Measurements from ENCODE around the gene MCRIP2.
A peak's percentile ranks its signal among the peaks of the same experiment; 100 is the strongest.

MCRIP2 gene

GRCh38 chr16:670485-671352, 29.1 kb downstream of the MCRIP2 start:
- no peak for DNase-seq (ENCODE audit: low read depth)

DNA sequence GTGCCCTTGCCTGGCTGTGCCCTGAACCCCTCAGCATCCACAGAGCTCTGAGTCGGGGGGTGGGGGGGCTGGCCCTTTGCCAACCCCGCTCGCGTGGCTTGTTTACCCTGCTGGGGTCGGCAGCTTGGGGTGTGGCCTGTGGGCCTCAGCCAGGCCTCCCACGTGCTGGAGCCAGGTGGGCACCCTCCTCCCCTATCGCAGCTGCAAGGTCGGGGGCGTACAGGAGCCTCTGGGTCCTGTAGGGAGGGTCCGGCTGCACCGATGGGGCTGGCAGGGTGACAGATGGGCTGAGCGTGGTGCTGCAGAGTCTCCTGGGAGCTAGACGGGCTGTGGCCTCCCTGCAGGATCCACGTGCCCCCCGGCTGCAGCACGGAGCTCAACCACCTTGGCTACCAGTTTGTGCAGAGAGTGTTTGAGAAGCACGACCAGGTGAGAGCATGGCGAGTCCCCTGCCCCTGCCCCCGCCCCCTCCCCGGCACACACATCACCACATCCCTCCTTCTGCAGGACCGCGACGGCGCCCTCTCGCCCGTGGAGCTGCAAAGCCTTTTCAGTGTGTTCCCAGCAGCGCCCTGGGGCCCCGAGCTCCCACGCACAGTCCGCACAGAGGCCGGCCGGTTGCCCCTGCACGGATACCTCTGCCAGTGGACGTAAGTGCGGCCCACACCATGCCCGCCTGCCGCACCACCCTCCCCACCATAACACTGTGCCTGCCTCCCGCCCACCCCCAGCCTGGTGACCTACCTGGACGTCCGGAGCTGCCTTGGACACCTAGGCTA, 29.9 kb downstream of the MCRIP2 start:
- no peak for DNase-seq (ENCODE audit: low read depth)

DNA sequence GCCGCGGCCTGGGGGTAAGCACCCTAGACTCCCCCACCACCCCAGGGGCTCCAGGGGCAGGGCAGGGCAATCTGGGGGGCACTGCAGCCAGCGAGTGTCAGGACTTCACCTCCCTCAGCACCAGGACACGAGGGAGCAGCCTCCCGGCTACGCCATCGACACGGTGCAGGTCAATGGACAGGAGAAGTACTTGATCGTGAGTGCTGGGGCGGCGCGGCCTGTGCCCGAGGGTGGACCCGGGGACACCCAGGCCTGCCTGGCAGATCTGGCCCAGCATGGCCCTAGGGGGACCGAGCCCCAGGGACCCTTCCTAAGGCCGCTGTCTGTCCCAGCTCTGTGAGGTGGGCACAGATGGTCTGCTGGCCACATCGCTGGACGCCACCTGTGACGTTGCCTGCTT, 30.7 kb downstream of the MCRIP2 start:
- no peak for DNase-seq (ENCODE audit: low read depth)

- DNase-seq (ENCODE audit: low read depth) = no peak
Observed at GRCh38 chr16:672851-673250, 31.2 kb downstream of the MCRIP2 start.

DNA sequence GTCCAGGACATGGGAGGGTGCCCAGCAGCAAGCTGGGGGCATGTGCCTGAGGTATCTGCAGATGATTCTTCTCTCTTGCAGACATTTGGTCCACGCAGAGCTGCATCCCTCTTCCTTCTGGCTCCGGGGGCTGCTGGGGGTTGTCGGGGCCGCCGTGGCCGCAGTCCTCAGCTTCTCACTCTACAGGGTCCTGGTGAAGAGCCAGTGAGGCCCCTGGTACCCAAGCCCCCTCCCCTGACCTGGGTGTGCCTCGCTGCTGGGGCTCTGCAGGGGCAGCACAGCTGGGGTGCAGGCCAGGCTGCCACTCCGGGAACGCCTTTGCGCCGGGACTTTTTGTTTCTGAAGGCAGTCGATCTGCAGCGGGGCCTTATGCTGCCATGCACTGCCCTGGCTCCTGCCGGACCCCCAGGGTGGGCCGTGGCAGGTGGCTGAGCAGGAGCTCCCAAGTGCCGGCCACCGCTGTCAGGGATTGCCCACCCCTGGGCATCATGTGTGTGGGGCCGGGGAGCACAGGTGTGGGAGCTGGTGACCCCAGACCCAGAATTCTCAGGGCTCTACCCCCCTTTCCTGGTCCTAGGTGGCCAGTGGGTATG, 31.9 kb downstream of the MCRIP2 start:
- no peak for DNase-seq (ENCODE audit: low read depth)

- no peak for DNase-seq (ENCODE audit: low read depth)
Observed at GRCh38 chr16:674214-674881, 32.7 kb downstream of the MCRIP2 start.

DNA sequence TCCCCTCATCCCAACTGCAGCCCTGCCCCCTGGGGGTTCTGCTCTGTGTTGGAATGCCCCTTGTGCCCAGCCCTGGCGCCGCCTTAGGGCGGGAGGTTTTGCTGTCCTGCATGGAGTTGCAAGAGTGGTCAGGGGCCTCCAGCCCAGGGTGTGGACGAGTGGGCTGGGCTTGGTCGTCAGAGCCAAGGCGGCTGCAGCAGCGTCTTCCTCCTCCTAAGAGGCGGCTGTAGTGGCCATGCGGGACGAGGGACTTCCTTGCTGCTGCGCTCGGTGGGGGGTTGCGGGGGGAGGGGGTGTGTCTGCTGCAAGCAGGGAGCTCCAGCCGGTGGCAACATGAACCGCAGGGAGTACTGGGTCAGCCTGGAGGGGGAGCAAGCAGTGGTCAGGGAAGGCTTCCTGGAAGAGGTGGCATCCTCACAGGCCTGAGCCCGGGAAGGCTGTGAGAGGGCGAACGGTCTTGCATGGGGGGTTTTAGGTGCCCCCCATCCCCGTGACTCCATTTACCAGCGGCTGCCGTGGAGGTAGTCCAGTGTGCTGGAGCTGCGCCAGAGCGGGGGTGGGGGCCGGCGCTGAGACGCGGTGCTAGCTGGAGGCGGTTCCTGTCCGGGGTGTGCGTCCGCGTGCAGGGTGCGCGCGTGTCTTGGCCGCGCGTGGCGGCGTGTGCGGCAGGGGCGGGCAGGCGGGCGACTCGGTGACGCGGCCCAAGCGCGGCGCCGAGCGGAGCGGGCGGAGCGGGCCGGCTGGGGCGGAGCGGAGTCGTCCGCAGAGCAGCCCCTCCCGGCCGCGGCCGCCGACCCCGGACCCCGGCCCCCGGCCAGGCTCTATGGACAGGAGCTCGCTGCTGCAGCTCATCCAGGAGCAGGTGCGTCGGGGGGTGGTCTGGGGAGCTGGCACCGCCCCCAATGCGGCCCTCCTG, 33.6 kb downstream of the MCRIP2 start, which contains the start of gene RHBDL1:
Gene RHBDL1 (plus strand): TSS at position 704 of the 916 bp plus-strand sequence. CDS start 120 bp downstream, at position 824.
- no peak for DNase-seq (ENCODE audit: low read depth)

GRCh38 chr16:675884-676564, 34.4 kb downstream of the MCRIP2 start:
- DNase-seq (ENCODE audit: low read depth) = no peak

DNA sequence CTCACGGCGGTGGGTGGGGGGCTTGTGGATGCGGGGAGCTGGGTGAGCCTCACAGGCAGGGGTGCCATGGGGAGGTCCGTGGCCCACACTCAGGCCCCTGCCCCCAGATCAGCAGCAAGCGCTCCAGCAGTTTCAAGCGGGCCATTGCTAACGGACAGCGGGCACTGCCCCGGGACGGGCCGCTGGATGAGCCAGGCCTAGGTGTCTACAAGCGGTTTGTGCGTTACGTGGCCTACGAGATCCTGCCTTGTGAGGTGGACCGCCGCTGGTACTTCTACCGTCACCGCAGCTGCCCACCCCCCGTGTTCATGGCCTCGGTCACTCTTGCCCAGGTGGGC, 34.9 kb downstream of the MCRIP2 start:
- DNase-seq (ENCODE audit: low read depth) = no peak

DNA sequence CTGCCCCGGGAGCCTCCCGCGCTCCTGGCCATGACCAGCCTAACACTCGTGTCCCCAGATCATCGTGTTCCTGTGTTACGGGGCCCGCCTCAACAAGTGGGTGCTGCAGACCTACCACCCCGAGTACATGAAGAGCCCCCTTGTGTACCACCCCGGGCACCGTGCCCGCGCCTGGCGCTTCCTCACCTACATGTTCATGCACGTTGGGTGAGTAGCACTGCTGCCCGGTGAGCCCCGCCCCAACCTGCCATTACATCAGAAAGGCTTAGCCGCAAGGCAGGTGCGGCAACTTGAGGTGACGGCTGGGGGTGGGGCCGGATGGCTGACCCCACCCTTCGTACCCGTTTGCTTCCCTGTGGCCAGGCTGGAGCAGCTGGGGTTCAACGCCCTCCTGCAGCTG, 35.3 kb downstream of the MCRIP2 start:
- no peak for DNase-seq (ENCODE audit: low read depth)

GRCh38 chr16:677316-678190, 35.9 kb downstream of the MCRIP2 start:
- no peak for DNase-seq (ENCODE audit: low read depth)

- no peak for DNase-seq (ENCODE audit: low read depth)
Observed at GRCh38 chr16:678209-678857, 36.7 kb downstream of the MCRIP2 start.

DNA sequence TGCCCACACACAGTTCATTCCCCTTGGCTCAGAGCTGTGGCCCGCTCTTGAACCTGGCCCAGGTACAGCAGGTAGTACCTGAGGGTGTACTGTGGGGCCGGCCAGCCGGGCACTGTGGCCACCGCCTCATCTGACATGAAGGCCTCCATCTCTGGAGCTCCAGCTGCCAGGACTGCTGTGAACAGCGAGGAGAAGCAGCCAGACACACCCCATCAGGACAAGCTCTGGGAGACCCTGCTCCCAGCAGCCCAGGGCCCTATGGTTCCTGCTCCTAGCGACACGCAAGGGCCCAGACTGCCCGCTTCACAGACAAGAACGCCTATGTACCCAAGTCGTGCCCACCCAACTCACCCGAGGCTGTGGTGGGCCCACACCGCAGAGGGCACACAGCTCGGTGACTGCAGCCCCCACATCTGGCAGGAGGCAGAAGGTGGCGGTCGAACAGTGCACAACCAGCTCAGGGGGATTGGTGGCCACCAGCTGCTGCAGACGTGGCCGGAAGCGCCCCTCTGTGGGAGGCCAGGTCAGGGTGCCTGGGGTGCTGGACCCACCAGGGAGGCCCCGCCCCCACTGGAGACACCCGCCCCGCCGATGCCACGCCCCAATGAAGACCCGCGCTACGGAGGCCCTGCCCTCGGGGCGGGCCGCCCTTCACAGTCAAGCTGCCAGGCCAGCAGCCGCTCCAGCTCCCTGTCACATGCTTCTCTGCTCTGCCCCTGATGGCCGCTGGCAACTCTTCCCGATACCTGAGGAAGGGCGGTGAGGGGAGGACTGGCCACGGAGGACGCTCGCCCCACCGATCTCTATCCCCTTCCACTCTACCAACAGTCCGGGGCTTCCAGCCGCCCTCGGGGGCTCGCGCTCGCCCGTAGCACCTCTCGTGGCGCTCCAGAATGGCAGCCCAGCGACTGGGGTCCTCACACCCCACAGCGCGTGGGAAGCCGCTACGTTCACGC, 37.5 kb downstream of the MCRIP2 start:
- no peak for DNase-seq (ENCODE audit: low read depth)

- peak; percentile 79 for DNase-seq (ENCODE audit: low read depth)
Observed at GRCh38 chr16:679814-680624, 38.4 kb downstream of the MCRIP2 start, which contains the start of gene STUB1. Gene STUB1, plus strand, starts transcription at chr16:680410. Its CDS starts 116 bp downstream, at chr16:680526.

- no peak for DNase-seq (ENCODE audit: low read depth)
Observed at GRCh38 chr16:680625-680945, 39.0 kb downstream of the MCRIP2 start.

DNA sequence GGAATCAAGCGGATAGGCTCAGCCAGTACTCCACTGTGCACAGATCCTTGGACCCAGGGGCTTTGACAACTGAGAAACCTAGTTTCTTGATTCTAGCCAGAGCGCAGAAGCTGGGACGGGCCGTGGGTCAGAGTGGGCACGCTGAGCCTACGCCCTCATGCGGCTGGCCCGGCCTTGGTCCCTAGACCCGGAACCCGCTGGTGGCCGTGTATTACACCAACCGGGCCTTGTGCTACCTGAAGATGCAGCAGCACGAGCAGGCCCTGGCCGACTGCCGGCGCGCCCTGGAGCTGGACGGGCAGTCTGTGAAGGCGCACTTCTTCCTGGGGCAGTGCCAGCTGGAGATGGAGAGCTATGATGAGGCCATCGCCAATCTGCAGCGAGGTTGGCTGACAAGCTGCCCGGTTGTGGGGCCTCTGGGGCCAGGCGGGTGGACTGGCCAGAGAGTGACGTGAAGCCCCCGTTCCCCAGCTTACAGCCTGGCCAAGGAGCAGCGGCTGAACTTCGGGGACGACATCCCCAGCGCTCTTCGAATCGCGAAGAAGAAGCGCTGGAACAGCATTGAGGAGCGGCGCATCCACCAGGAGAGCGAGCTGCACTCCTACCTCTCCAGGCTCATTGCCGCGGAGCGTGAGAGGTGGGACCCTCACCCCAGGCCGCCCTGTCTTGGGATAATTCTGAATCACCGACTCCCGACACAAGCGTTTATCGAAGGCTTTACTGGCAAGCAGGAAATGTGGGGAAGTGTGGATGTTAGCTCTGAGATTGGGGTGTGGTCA, 39.5 kb downstream of the MCRIP2 start:
- no peak for DNase-seq (ENCODE audit: low read depth)
